Effector CD4-positive, alpha-beta T cell (primary cell): ENCODE results near the gene GFRA4.

ENCODE experiments used
- DNase-seq: peaks from one replicate; pipeline ENCODE4 v3.0.0-alpha.2; 2020

GFRA4 gene

GRCh38 chr20:3693376-3693775, 30.2 kb upstream of the GFRA4 start:
- no peak for DNase-seq

GRCh38 chr20:3692706-3693294, 29.6 kb upstream of the GFRA4 start:
- DNase-seq = no peak

DNA sequence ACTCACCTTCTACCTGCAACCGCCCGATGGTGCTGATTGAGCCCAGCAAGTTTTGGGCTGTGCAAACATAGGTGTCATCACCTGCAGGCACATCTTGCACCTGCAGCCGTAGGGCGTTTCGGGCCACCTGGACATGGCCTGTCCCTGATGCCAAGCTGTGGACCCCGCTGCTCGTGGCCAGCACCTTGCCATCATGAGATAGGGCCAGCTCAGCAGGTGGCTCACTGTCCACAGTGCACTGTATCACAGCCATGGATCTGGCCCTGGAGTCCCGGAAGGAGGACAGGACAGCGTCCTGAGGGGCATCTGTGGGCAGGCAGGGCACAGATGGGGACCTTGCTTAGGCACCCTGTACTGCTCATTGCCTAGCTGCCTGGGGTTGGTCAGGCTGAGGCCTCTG, 28.7 kb upstream of the GFRA4 start:
- no peak for DNase-seq

GRCh38 chr20:3691306-3691705, 28.1 kb upstream of the GFRA4 start:
- no peak for DNase-seq

DNA sequence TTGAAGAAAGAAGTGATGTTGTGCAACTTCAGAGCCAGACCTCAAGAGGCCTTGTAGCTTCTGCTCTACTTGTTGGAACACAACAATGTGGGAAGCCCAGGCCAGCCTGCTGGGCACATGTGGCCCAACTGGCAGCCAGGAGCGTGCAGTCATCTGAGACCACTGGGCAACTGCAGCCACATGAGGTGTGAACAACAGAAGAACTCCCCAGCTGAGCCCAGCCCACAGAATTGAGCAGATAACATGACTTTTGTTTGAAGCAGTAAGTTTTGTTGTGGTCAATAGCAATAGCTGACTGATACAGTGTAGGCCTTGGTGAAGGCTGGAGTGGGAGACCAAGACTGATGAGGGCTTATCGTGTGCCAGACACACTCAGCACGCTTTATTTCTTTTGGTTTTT, 27.2 kb upstream of the GFRA4 start:
- no peak for DNase-seq

GRCh38 chr20:3689978-3690377, 26.8 kb upstream of the GFRA4 start:
- no peak for DNase-seq

DNA sequence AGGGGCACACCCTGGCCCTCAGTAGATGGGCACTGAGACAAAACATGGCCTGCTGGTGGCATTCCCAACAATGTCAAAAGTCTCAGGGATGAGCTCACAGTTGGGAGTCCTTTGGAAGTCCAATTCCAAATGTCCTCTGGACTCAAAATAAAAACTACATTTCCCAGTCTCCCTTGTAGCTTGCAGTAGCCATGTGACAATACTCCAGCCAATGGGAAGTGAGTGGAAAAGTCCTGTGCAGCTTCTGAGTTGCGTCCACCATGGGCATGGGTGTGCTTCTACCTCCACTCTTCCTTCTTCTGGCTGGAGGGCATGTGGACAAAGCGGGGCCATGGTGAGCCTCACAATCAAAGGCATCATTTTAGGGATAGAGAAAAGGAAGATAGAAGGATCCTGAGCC, 24.5 kb upstream of the GFRA4 start:
- DNase-seq = no peak

- DNase-seq = no peak
These were observed 23.7 kb upstream of the GFRA4 start for GRCh38 chr20:3686867-3687321.

DNA sequence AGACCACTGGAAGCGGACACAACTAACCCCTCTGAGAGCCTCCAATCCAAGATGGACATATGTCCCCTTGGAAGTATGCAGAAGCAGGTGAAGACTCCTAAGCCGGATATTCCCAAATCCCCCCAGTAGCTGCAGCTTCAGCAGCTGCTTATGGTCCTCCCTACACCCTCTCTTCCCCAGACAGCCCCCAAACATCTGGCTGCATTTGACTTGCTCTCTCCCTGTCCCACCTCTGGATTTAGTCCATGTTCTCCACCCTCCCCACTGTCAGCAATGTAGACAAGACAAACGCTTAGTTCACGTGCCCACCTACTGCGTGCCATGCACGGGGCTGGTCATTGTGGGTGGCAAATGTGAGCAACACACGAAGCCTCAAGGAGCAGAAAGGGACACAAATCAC, 23.2 kb upstream of the GFRA4 start:
- DNase-seq = no peak

GRCh38 chr20:3685341-3685740, 22.1 kb upstream of the GFRA4 start:
- no peak for DNase-seq

GRCh38 chr20:3681931-3682781, 19.0 kb upstream of the GFRA4 start, which contains the start of gene ADAM33:
Gene ADAM33, minus strand, starts transcription at chr20:3682010. Its CDS starts 6 bp downstream, at chr20:3682004.
- no peak for DNase-seq

GRCh38 chr20:3681352-3681930, 18.2 kb upstream of the GFRA4 start:
- no peak for DNase-seq

DNA sequence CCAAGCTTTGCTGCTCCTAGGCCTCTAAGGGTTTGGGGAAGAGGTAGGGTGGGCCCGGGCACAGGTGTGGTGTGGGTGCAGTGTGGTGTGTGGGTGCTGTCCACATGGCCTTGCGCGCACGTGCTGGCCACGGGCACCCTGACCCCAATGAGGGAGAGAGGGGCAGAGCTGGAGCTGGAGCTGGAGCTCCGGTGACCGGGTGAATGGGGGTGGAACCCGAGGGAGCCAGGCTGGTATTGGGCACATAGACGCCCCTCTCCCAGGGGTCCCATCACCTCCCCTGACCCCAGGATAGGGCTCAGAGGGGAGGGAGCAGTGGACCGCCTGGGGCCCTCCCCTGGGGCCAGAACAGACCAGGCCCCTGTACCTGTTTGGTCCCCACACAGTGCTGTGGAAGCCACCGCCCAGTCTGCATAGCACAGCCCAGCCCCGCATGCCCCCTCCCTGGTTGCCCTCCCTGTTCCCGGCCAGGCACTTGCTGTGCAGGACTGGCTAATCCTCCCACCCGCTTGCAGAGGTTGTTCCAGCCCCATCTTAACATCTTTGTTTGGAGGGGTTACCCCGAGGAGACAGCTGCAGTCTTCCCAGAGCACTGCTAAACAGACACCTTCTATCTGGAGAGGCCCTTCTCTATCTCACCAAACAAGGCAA, 17.6 kb upstream of the GFRA4 start:
- DNase-seq = no peak

GRCh38 chr20:3679749-3680700, 16.8 kb upstream of the GFRA4 start:
- DNase-seq = no peak

GRCh38 chr20:3678856-3679720, 15.9 kb upstream of the GFRA4 start:
- no peak for DNase-seq

GRCh38 chr20:3678198-3678597, 15.0 kb upstream of the GFRA4 start:
- DNase-seq = no peak

- DNase-seq = no peak
These were observed 14.5 kb upstream of the GFRA4 start for GRCh38 chr20:3677733-3678132.

- no peak for DNase-seq
These were observed 12.0 kb upstream of the GFRA4 start for GRCh38 chr20:3674995-3675900.

- DNase-seq = no peak
These were observed 11.2 kb upstream of the GFRA4 start for GRCh38 chr20:3674447-3674846.
